ENCODE results near the gene MAPK12. TPM values are rescaled to one million over a fixed set of nuclear protein-coding genes. Genes with fewer than 3 reads are reported as not detected.

MAPK12 gene
- total and polyA plus RNA-seq, 2 donors (not counting 1 experiment from before 2014, with no cell fraction given) = 6.5 to 7.8 TPM

DNA sequence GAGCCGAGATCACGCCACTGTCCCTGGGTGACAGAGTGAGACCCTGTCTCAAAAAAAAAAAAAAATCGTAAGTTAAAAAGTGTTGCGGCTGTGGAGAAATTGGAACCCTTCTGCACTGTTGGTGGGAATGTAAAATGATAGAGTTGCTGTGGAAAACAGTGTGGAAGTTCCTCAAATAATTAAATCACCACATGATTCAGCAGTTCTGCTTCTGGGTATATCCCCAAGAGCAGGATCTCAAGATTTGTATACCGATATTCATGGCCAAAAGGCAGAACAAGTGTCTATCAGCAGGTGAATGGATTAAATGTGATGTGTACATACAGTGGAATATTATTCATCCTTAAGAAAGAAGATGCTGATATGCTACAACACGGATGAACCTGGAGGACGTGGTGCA, 56.9 kb downstream of the MAPK12 start:
- H3K79me2 ChIP-seq (ENCODE audit: control insufficient read depth, insufficient read depth, low read length) = peaks cover 44% of the 10 kb centered on the region
- WGBS (ENCODE audit: insufficient coverage) = 98% methylated on average over 4 of the region's 7 CpGs
- no peaks in the 10 kb centered on the region for H3K9me3 ChIP-seq (ENCODE audit: control extremely low read depth in 1 of 3, control insufficient read depth in 2 of 3, insufficient read depth in 1 of 3, low read length in 2 of 3)
- H4K20me1 ChIP-seq (ENCODE audit: control insufficient read depth, insufficient read depth, low read length, poor library complexity, severe bottlenecking) = peaks cover 43% of the 10 kb centered on the region
- H3K9me3 Mint-ChIP-seq (ENCODE audit: insufficient read depth) = no peaks in the 10 kb centered on the region
- H3K36me3 ChIP-seq (replicated peaks in 1 of 2; ENCODE audit: control extremely low read depth in 1 of 2, control insufficient read depth in 1 of 2, extremely low read depth in 1 of 2, insufficient read depth in 2 of 2, low read length in 1 of 2) = peaks cover 8 to 32% of the 10 kb centered on the region in 2 experiments
- H3K4me2 ChIP-seq (replicated peaks; ENCODE audit: low read depth, low read length, poor library complexity, severe bottlenecking) = no peak overlapping the region
- H3K4me3 Mint-ChIP-seq = no peak overlapping the region
- DNase-seq = no peak
- H2AFZ ChIP-seq (ENCODE audit: insufficient read depth, low read depth, low read length, poor library complexity, severe bottlenecking) = no peak overlapping the region
- H3K27ac ChIP-seq (ENCODE audit: low read length in 2 of 2) = no peak overlapping the region
- ATAC-seq (ENCODE audit: low read depth) = no peak
- TF ChIP-seq, protein P1, sequence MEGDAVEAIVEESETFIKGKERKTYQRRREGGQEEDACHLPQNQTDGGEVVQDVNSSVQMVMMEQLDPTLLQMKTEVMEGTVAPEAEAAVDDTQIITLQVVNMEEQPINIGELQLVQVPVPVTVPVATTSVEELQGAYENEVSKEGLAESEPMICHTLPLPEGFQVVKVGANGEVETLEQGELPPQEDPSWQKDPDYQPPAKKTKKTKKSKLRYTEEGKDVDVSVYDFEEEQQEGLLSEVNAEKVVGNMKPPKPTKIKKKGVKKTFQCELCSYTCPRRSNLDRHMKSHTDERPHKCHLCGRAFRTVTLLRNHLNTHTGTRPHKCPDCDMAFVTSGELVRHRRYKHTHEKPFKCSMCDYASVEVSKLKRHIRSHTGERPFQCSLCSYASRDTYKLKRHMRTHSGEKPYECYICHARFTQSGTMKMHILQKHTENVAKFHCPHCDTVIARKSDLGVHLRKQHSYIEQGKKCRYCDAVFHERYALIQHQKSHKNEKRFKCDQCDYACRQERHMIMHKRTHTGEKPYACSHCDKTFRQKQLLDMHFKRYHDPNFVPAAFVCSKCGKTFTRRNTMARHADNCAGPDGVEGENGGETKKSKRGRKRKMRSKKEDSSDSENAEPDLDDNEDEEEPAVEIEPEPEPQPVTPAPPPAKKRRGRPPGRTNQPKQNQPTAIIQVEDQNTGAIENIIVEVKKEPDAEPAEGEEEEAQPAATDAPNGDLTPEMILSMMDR (IDR thresholded peaks at IDR 0.05) = no peak
- no peak for TF ChIP-seq EZH2 (IDR thresholded peaks at IDR 0.05; ENCODE audit: borderline replicate concordance, insufficient read depth, low read depth, low read length, poor library complexity, severe bottlenecking)
- ChIA-PET CTCF (interaction anchor here (0.7 to 5.2 kb wide), 4 partner anchors 13 to 349 kb away, joined by 3 to 75 read pairs (median 4); no protein-coding TSS in a partner anchor), POLR2A (no interaction called here)
- intact Hi-C loops (cut with micrococcal nuclease) = loop anchor here (10.0 kb wide), 1 partner anchor 440 kb away; no protein-coding TSS in a partner anchor
- no peak overlapping the region for H3K4me3 ChIP-seq (ENCODE audit: control extremely low read depth in 1 of 5, extremely low read depth in 1 of 5, insufficient read depth in 1 of 5, low read depth in 2 of 5, low read length in 4 of 5)
- H3K27me3 ChIP-seq (replicated peaks in 1 of 4; ENCODE audit: control extremely low read depth in 1 of 4, control insufficient read depth in 3 of 4, insufficient read depth in 4 of 4, low read length in 3 of 4) = no peaks in the 10 kb centered on the region
- H3K27ac Mint-ChIP-seq = no peak overlapping the region
- H3K9ac ChIP-seq (ENCODE audit: low read length) = no peak overlapping the region
- peaks cover 44% of the 10 kb centered on the region for H3K4me1 Mint-ChIP-seq
- no peaks in the 10 kb centered on the region for H3K27me3 Mint-ChIP-seq
- peaks cover 28 to 37% of the 10 kb centered on the region in 2 donors for H3K4me1 ChIP-seq (ENCODE audit: control insufficient read depth in 2 of 2, insufficient read depth in 2 of 2, low read length in 2 of 2)

DNA sequence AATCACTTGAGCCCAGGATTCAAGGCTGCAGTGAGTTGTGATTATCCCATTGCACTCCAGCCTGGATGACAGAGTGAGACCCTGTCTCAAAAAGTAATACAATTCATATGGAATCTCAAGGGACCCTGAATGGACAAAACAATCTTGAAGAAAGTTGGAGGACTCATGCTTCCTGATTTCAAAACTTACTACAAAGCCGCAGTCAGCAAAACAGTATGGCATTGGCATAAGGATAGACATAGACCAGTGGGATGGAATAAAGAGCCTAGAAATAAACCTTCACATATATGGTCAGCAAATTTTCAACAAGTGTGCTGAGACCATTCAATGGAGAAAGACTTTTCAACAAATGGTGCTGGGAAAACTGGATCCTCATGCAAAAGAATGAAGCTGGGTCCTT, 58.2 kb downstream of the MAPK12 start:
- intact Hi-C loops (cut with micrococcal nuclease) = loop anchor here (10.0 kb wide), 1 partner anchor 438 kb away; no protein-coding TSS in a partner anchor
- Mint-ChIP-seq H3K4me1 (peaks cover 43% of the 10 kb centered on the region), H3K4me3 (no peak overlapping the region), H3K27ac (no peak overlapping the region), H3K27me3 (no peaks in the 10 kb centered on the region), H3K9me3 (ENCODE audit: insufficient read depth) (no peaks in the 10 kb centered on the region)
- ChIA-PET POLR2A (interaction anchor here (4.1 kb wide), 1 partner anchor 12 kb away, joined by 41 read pairs; no protein-coding TSS in a partner anchor), CTCF (interaction anchor here (1.5 kb wide), 1 partner anchor 12 kb away, joined by 5 read pairs; no protein-coding TSS in a partner anchor)
- no peaks in the 10 kb centered on the region for H3K9me3 ChIP-seq (ENCODE audit: control extremely low read depth in 1 of 3, control insufficient read depth in 2 of 3, insufficient read depth in 1 of 3, low read length in 2 of 3)
- TF ChIP-seq, protein P1 (IDR thresholded peaks at IDR 0.05) = no peak
- no peak for TF ChIP-seq EZH2 (IDR thresholded peaks at IDR 0.05; ENCODE audit: borderline replicate concordance, insufficient read depth, low read depth, low read length, poor library complexity, severe bottlenecking)
- H3K4me3 ChIP-seq (ENCODE audit: control extremely low read depth in 1 of 5, extremely low read depth in 1 of 5, insufficient read depth in 1 of 5, low read depth in 2 of 5, low read length in 4 of 5) = no peak overlapping the region
- ATAC-seq (ENCODE audit: low read depth) (no peak), DNase-seq (no peak)
- H3K4me1 ChIP-seq (ENCODE audit: control insufficient read depth in 2 of 2, insufficient read depth in 2 of 2, low read length in 2 of 2) = peaks cover 27 to 35% of the 10 kb centered on the region in 2 donors
- H3K27me3 ChIP-seq (replicated peaks in 1 of 4; ENCODE audit: control extremely low read depth in 1 of 4, control insufficient read depth in 3 of 4, insufficient read depth in 4 of 4, low read length in 3 of 4) = no peaks in the 10 kb centered on the region
- no peak overlapping the region for H2AFZ ChIP-seq (ENCODE audit: insufficient read depth, low read depth, low read length, poor library complexity, severe bottlenecking)
- no CpG with 5 or more reads among the region's 1 CpG for WGBS (ENCODE audit: insufficient coverage)
- no peak overlapping the region for H3K4me2 ChIP-seq (replicated peaks; ENCODE audit: low read depth, low read length, poor library complexity, severe bottlenecking)
- H4K20me1 ChIP-seq (ENCODE audit: control insufficient read depth, insufficient read depth, low read length, poor library complexity, severe bottlenecking) = peaks cover 31% of the 10 kb centered on the region
- no peak overlapping the region for H3K27ac ChIP-seq (ENCODE audit: low read length in 2 of 2)
- H3K9ac ChIP-seq (ENCODE audit: low read length) = no peak overlapping the region
- peaks cover 45% of the 10 kb centered on the region for H3K79me2 ChIP-seq (ENCODE audit: control insufficient read depth, insufficient read depth, low read length)
- peaks cover 8 to 24% of the 10 kb centered on the region in 2 experiments for H3K36me3 ChIP-seq (replicated peaks in 1 of 2; ENCODE audit: control extremely low read depth in 1 of 2, control insufficient read depth in 1 of 2, extremely low read depth in 1 of 2, insufficient read depth in 2 of 2, low read length in 1 of 2)

Data from B cell (primary cell).